NCI-H748 (cell line): ENCODE data around the gene TMEM19.

Experiments
- DNase-seq: peaks from one replicate; lab custom pipeline; 2025; ENCODE audit not compliant: unreplicated experiment; lab: John Stamatoyannopoulos, UW

Gene TMEM19

GRCh38 chr12:71685914-71686657 lies at the start of gene TMEM19:
TMEM19 (plus strand) TSS chr12:71686082; CDS start chr12:71686681, 599 bp downstream.
- DNase-seq = peak; percentile 93

GRCh38 chr12:71636704-71637115 lies 49.2 kb upstream of the TMEM19 start:
- DNase-seq = peak; percentile 79

- DNase-seq = no peak
Observed at GRCh38 chr12:71638499-71638898, 47.4 kb upstream of the TMEM19 start.

GRCh38 chr12:71639341-71639760 lies 46.5 kb upstream of the TMEM19 start:
- DNase-seq = peak; percentile 35

GRCh38 chr12:71640316-71640715 lies 45.6 kb upstream of the TMEM19 start:
- DNase-seq = no peak

GRCh38 chr12:71641390-71641789 lies 44.5 kb upstream of the TMEM19 start:
- no peak for DNase-seq

GRCh38 chr12:71642264-71642663 lies 43.6 kb upstream of the TMEM19 start:
- DNase-seq = no peak

- no peak for DNase-seq
Observed at GRCh38 chr12:71645268-71645667, 40.6 kb upstream of the TMEM19 start.

GRCh38 chr12:71646512-71646911 lies 39.4 kb upstream of the TMEM19 start:
- no peak for DNase-seq

GRCh38 chr12:71648537-71648936 lies 37.3 kb upstream of the TMEM19 start:
- DNase-seq = no peak

- DNase-seq = no peak
Observed at GRCh38 chr12:71649401-71649800, 36.5 kb upstream of the TMEM19 start.

- no peak for DNase-seq
Observed at GRCh38 chr12:71652656-71653055, 33.2 kb upstream of the TMEM19 start.

- DNase-seq = no peak
Observed at GRCh38 chr12:71653137-71653536, 32.7 kb upstream of the TMEM19 start.

GRCh38 chr12:71654200-71654599 lies 31.7 kb upstream of the TMEM19 start:
- DNase-seq = no peak

- DNase-seq = no peak
Observed at GRCh38 chr12:71655495-71655894, 30.4 kb upstream of the TMEM19 start.

- DNase-seq = no peak
Observed at GRCh38 chr12:71655907-71656306, 30.0 kb upstream of the TMEM19 start.

- no peak for DNase-seq
Observed at GRCh38 chr12:71656740-71657139, 29.1 kb upstream of the TMEM19 start.

- DNase-seq = no peak
Observed at GRCh38 chr12:71661977-71662530, 23.8 kb upstream of the TMEM19 start.

- peak; percentile 65 for DNase-seq
Observed at GRCh38 chr12:71662849-71663560, 22.9 kb upstream of the TMEM19 start.

- peak; percentile 99 for DNase-seq
Observed at GRCh38 chr12:71663561-71664410, 22.1 kb upstream of the TMEM19 start, which contains the start of the genes THAP2 and ZFC3H1. THAP2 (plus strand) TSS chr12:71664301; CDS start chr12:71664510, 209 bp downstream. ZFC3H1 (minus strand) TSS chr12:71663848; CDS start chr12:71663610, 238 bp downstream.
